ENCODE data around the gene SNAPC4. TPM values are rescaled to one million over a fixed set of nuclear protein-coding genes. Genes with fewer than 3 reads are reported as not detected.

Gene SNAPC4
- total RNA-seq, 1 experiment from 2014 or later, result 13.3 TPM

Other genes starting within 250 kb of the SNAPC4 start
- 0.07 TPM in 1 of 2 replicates, not detected in the other for gene LHX3, start 195.0 kb downstream of the SNAPC4 start, total RNA-seq (2014; rRNA removed; shearing (Covaris generic))
- 22.6 and 24.6 TPM in 2 replicates for gene QSOX2, start 154.4 kb downstream of the SNAPC4 start, total RNA-seq (2014; rRNA removed; shearing (Covaris generic))
- gene CCDC187, start 96.1 kb downstream of the SNAPC4 start, total RNA-seq (2014; rRNA removed; shearing (Covaris generic)), result 0.04 TPM in 1 of 2 replicates, not detected in the other
- 17.3 and 22.2 TPM in 2 replicates for gene GPSM1, start 72.6 kb downstream of the SNAPC4 start, total RNA-seq (2014; rRNA removed; shearing (Covaris generic))
- gene DNLZ, start 36.4 kb downstream of the SNAPC4 start, total RNA-seq (2014; rRNA removed; shearing (Covaris generic)), result 11.2 and 20.2 TPM in 2 replicates
- 0.15 and 0.28 TPM in 2 replicates for gene CARD9, start 26.5 kb downstream of the SNAPC4 start, total RNA-seq (2014; rRNA removed; shearing (Covaris generic))
- 116 and 141 TPM in 2 replicates for gene ENTR1, start 10.4 kb upstream of the SNAPC4 start, total RNA-seq (2014; rRNA removed; shearing (Covaris generic))
- 95.7 and 100 TPM in 2 replicates for gene PMPCA, start 10.5 kb upstream of the SNAPC4 start, total RNA-seq (2014; rRNA removed; shearing (Covaris generic))
- gene INPP5E, start 39.7 kb upstream of the SNAPC4 start, total RNA-seq (2014; rRNA removed; shearing (Covaris generic)), result 12.4 and 15.2 TPM in 2 replicates
- gene SEC16A, start 82.9 kb upstream of the SNAPC4 start, total RNA-seq (2014; rRNA removed; shearing (Covaris generic)), result 17.7 and 23.2 TPM in 2 replicates
- 32.2 and 33.3 TPM in 2 replicates for gene NOTCH1, start 145.9 kb upstream of the SNAPC4 start, total RNA-seq (2014; rRNA removed; shearing (Covaris generic))

All from H7 (cell line).